OCI-LY7 (cell line): ENCODE measurements around the gene C5orf15. TPM values are rescaled to one million over a fixed set of nuclear protein-coding genes. Genes with fewer than 3 reads are reported as not detected.

Experiments
- BruUV-seq: library from RNA; stranded (reverse); fragments of 400-500 nt; replicated peaks from 2 replicates; lab custom pipeline; 2021; lab: Mats Ljungman, UMichigan
- CTCF ChIA-PET: fragments of 300-600 bp; sonication (Branson Sonifier 250); formaldehyde crosslinking; loops from one replicate; lab custom pipeline; 2022; ENCODE audit warnings: antibody characterized with exemption; ENCODE audit not compliant: unreplicated experiment; lab: Charles Lee
- POLR2A ChIA-PET: fragments of 300-600 bp; sonication (Branson Sonifier 250); formaldehyde crosslinking; loops from one replicate; lab custom pipeline; 2022; ENCODE audit warnings: antibody characterized with exemption; lab: Charles Lee
- DNase-seq: peaks from one replicate; pipeline ENCODE4 v3.0.0-alpha.2; 2015; ENCODE audit warnings: low spot score
- H2AFZ ChIP-seq: fragments of 200-600 bp; sonication (generic), shearing (Covaris generic); 2 replicates; pipeline ENCODE4 v1.6.1; 2014; ENCODE audit warnings: mild to moderate bottlenecking, antibody characterized with exemption, low read length, moderate library complexity
- H3K27ac ChIP-seq: fragments of 200-600 bp; sonication (generic); 2 replicates; pipeline ENCODE4 v1.5.1; 2014; ENCODE audit warnings: mixed run types, low read depth, mild to moderate bottlenecking, moderate library complexity, low read length, inconsistent platforms; ENCODE audit not compliant: poor library complexity, severe bottlenecking
- H3K36me3 ChIP-seq: fragments of 200-600 bp; sonication (generic); 2 replicates; pipeline ENCODE4 v1.6.1; 2014; ENCODE audit warnings: mild to moderate bottlenecking, antibody characterized with exemption, low read length, moderate library complexity, mixed read lengths; ENCODE audit not compliant: insufficient read depth
- H3K4me1 ChIP-seq: fragments of 200-600 bp; sonication (generic); 2 replicates; pipeline ENCODE4 v1.5.1; 2014; ENCODE audit warnings: mild to moderate bottlenecking, low read length; ENCODE audit not compliant: insufficient read depth, poor library complexity, severe bottlenecking
- H3K4me2 ChIP-seq: fragments of 200-600 bp; sonication (generic); 2 replicates; pipeline ENCODE4 v1.6.1; 2014; ENCODE audit warnings: mild to moderate bottlenecking, low read length
- H3K4me3 ChIP-seq: fragments of 200-600 bp; sonication (generic); 2 replicates; pipeline ENCODE4 v1.5.1; 2014; ENCODE audit warnings: mild to moderate bottlenecking, low read depth, low read length; ENCODE audit not compliant: poor library complexity, severe bottlenecking
- H3K79me2 ChIP-seq: fragments of 200-600 bp; sonication (generic); 2 replicates; pipeline ENCODE4 v1.6.1; 2016; ENCODE audit warnings: low read depth, mild to moderate bottlenecking, low read length, moderate library complexity, mixed read lengths; ENCODE audit not compliant: insufficient read depth
- H3K9me2 ChIP-seq: fragments of 200-600 bp; sonication (generic); 2 replicates; pipeline ENCODE4 v1.6.1; 2016; ENCODE audit warnings: mild to moderate bottlenecking, low read length, mixed read lengths; ENCODE audit not compliant: insufficient read depth
- H3K9me3 ChIP-seq: fragments of 200-600 bp; sonication (generic); 2 replicates; pipeline ENCODE4 v1.6.1; 2014; ENCODE audit warnings: mild to moderate bottlenecking, mixed run types, low read length, mixed read lengths
- H4K20me1 ChIP-seq: fragments of 200-600 bp; sonication (generic); 2 replicates; pipeline ENCODE4 v1.6.1; 2014; ENCODE audit warnings: mild to moderate bottlenecking, antibody characterized with exemption, low read length, moderate library complexity, mixed read lengths; ENCODE audit not compliant: insufficient read depth
- CTCF ChIP-seq: fragments of 200-600 bp; sonication (generic); conservative IDR thresholded peaks from 2 replicates; pipeline ENCODE4 v1.5.1; 2014; ENCODE audit warnings: mild to moderate bottlenecking, antibody characterized with exemption, low read length, moderate library complexity, mixed read lengths
- EZH2phosphoT487 ChIP-seq: fragments of 200-600 bp; sonication (generic); IDR thresholded peaks from 2 replicates; pipeline ENCODE4 v1.6.1; 2018; ENCODE audit warnings: low read depth, borderline replicate concordance, mild to moderate bottlenecking, mixed run types, antibody characterized with exemption, low read length, moderate library complexity, mixed read lengths
- intact Hi-C: fragments of 100-400 bp; cut with micrococcal nuclease; formaldehyde crosslinking; loops from one replicate; pipeline ENCODE4 v1.10.0; 2022; ENCODE audit not compliant: unreplicated experiment
- total RNA-seq, 2 experiments: library from RNA; depleted of rRNA in 1 of 2; stranded (reverse); fragments of >200 nt in 1 of 2; shearing (Covaris generic) in 1 of 2; gene quantifications; 2 replicates each; pipeline ENCODE4 v1.2.3, GENCODE V29; 2014 to 2022

The C5orf15 gene
- total RNA-seq, 2 experiments from 2014 or later, result 32.2 to 46.4 TPM

- TF ChIP-seq CTCF (no peak), EZH2phosphoT487 (no peak)
- Histone ChIP-seq H3K9me3 (no peaks in the 10 kb centered on the region), H3K4me1 (peaks cover 22% of the 10 kb centered on the region), H3K9me2 (no peaks in the 10 kb centered on the region), H3K36me3 (no peaks in the 10 kb centered on the region), H3K4me3 (no peak overlapping the region), H2AFZ (no peak overlapping the region), H3K27ac (no peak overlapping the region), H4K20me1 (no peaks in the 10 kb centered on the region), H3K79me2 (no peaks in the 10 kb centered on the region), H3K4me2 (no peak overlapping the region)
- no peak for DNase-seq
- BruUV-seq, result no TSS peak
- intact Hi-C loops, result no loop called here
- CTCF ChIA-PET, result no interaction called here
- POLR2A ChIA-PET, result interaction anchor here (0.9 to 1.4 kb wide), 2 partner anchors 11 to 22 kb away, joined by 3 to 4 read pairs; no protein-coding TSS in a partner anchor
Measured at GRCh38 chr5:133916479-133916878, 51.9 kb downstream of the C5orf15 start.

DNA sequence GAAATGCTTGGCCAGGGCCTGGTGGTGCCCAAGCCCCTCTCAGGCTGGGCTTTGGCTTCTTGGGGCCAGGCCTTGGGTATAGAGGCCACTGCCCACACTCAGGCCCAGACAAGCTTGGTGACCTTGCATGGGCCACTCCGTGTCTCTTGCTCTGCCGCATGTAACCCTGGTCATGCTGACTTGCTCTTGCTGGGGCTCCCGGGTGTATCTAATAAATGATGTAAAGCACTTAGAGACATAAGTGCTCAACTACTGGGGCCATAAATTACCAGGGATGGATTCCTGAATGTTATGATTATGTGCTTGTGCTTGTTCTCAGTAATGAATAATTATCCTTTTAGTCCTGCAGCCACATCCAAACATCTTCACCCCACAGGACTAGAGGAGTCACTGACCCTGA is 54.0 kb downstream of the C5orf15 start:
- intact Hi-C loops, result loop anchor here (5.0 kb wide), 1 partner anchor 1118 kb away; the partner anchor contains the start of gene PITX1

More for the DNA sequence above, 54.0 kb downstream of the C5orf15 start:
- TF ChIP-seq CTCF (no peak), EZH2phosphoT487 (no peak)
- Histone ChIP-seq H3K4me3 (no peak overlapping the region), H3K9me2 (no peaks in the 10 kb centered on the region), H3K36me3 (no peaks in the 10 kb centered on the region), H3K9me3 (no peaks in the 10 kb centered on the region), H2AFZ (no peak overlapping the region), H3K4me2 (no peak overlapping the region), H4K20me1 (no peaks in the 10 kb centered on the region), H3K4me1 (peaks cover 2% of the 10 kb centered on the region), H3K79me2 (no peaks in the 10 kb centered on the region), H3K27ac (no peak overlapping the region)
- no peak for DNase-seq
- ChIA-PET POLR2A (interaction anchor here (0.8 to 1.5 kb wide), 3 partner anchors 8 to 21 kb away, joined by 4 to 6 read pairs (median 5); no protein-coding TSS in a partner anchor), CTCF (interaction anchor here (0.5 kb wide), 1 partner anchor 11 kb away, joined by 4 read pairs; no protein-coding TSS in a partner anchor)
- BruUV-seq, result no TSS peak
